GM12891 (cell line): Measurements from ENCODE around the gene DGCR2.
"Not testable (repeated sequence)": the region's sequence is repeated elsewhere in the genome, so short reads cannot be mapped to it uniquely, and the experiment has no call there.

Source experiments
- DNase-seq: peaks from one replicate; pipeline ENCODE4 v3.0.0; 2011; ENCODE audit warnings: low spot score; ENCODE audit not compliant: insufficient read length
- FAIRE-seq: peaks from 2 replicates; lab custom pipeline; 2011; peaks lifted over from hg19 to GRCh38; lab: Jason Lieb, UNC
- PAX5 ChIP-seq: IDR thresholded peaks from 2 replicates; pipeline ENCODE4 v1.6.1; 2011; ENCODE audit warnings: low read length, moderate library complexity, mild to moderate bottlenecking; ENCODE audit not compliant: insufficient read depth, severe bottlenecking
- POLR2A ChIP-seq: IDR thresholded peaks from 2 replicates; pipeline ENCODE4 v1.6.1; 2011; ENCODE audit warnings: low read depth, low read length, control low read depth
- POLR2AphosphoS5 ChIP-seq: IDR thresholded peaks from 2 replicates; pipeline ENCODE4 v1.6.1; 2011; ENCODE audit warnings: low read depth, low read length, control low read depth
- POU2F2 ChIP-seq: IDR thresholded peaks from 2 replicates; pipeline ENCODE4 v1.6.1; 2011; ENCODE audit warnings: low read depth, mild to moderate bottlenecking, control low read depth, low read length, moderate library complexity
- SPI1 ChIP-seq: IDR thresholded peaks from 2 replicates; pipeline ENCODE4 v1.6.1; 2011; ENCODE audit warnings: low read depth, low read length, control low read depth
- TAF1 ChIP-seq: IDR thresholded peaks from 2 replicates; pipeline ENCODE4 v1.6.1; 2011; ENCODE audit warnings: low read depth, low read length, control low read depth

Gene DGCR2

GRCh38 chr22:19005905-19006304 is 116.3 kb downstream of the DGCR2 start:
- TF ChIP-seq POLR2A (no peak), PAX5 (no peak), SPI1 (no peak), TAF1 (no peak), POU2F2 (no peak), POLR2AphosphoS5 (no peak)
- DNase-seq (no peak), FAIRE-seq (no peak)

DNA sequence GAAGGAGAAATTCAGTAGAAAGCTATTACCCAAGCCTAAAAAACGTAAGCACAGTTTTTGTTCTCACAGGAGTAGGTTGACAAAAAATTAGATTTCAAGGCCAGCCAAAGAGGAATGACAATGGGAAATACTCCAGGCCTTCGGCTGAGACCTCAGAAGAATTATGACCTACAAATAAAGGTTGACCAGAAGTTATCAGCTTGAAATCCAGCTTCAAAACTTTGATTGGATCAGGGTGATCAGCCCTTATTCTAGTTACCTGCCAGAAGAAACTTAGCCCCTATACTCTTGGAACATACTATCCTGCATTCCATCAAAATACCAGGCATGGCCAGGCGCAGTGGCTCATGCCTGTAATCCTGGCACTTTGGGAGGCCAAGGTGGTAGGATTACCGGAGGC is 117.7 kb downstream of the DGCR2 start:
- FAIRE-seq, result no peak
- TF ChIP-seq PAX5 (no peak), TAF1 (no peak), POU2F2 (no peak), POLR2AphosphoS5 (no peak), POLR2A (no peak), SPI1 (no peak)
- DNase-seq, result no peak

- TF ChIP-seq POLR2A, result no peak
- no peak for TF ChIP-seq SPI1
- TF ChIP-seq PAX5, result no peak
- no peak for TF ChIP-seq POU2F2
- no peak for TF ChIP-seq TAF1
- TF ChIP-seq POLR2AphosphoS5, result no peak
- FAIRE-seq (no peak), DNase-seq (no peak)
These were observed 118.7 kb downstream of the DGCR2 start for GRCh38 chr22:19003508-19003907.

DNA sequence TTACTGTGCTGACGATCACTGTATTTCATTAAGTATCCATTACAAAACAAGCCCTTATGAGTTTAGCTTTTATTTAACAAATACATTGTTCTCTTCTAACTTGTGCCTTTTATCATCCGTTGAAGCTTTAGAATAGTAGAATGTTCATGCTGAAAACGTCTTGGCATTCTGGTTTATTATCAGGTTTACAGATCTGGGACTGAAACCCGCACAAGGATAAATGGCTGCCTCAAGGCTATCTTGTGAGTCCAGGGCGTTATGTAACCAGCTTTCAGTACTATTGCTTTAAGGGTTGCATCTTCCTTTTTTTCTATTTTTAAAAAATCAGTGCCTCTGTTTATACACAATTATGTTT is 119.6 kb downstream of the DGCR2 start:
- TF ChIP-seq TAF1, result no peak
- no peak for TF ChIP-seq SPI1
- TF ChIP-seq POLR2A, result no peak
- no peak for TF ChIP-seq POU2F2
- no peak for TF ChIP-seq POLR2AphosphoS5
- no peak for TF ChIP-seq PAX5
- FAIRE-seq (no peak), DNase-seq (no peak)

DNA sequence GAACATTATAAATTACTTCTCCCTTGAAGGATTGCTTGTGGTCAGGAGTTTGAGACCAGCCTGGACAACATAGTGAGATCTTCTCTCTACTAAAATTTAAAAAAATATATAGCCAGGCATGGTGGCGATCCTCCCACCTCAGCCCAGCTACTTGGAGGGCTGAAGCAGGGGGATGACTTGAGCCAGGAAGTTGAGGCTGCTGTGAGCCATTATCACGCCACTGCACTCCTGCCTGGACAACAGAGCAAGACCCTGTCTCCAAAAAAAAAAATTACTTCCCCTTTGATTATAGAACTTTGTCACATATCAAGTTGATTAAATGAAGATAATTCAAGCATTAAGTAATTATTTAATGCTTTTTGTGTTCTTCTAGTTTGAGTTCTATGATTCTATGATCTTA is 121.0 kb downstream of the DGCR2 start:
- FAIRE-seq (no peak), DNase-seq (no peak)
- no peak for TF ChIP-seq PAX5
- no peak for TF ChIP-seq POLR2A
- no peak for TF ChIP-seq TAF1
- no peak for TF ChIP-seq SPI1
- no peak for TF ChIP-seq POLR2AphosphoS5
- no peak for TF ChIP-seq POU2F2

- FAIRE-seq, result peak; percentile 70
- not testable (repeated sequence) for DNase-seq
These were observed 122.1 kb downstream of the DGCR2 start for GRCh38 chr22:19000106-19000505.

DNA sequence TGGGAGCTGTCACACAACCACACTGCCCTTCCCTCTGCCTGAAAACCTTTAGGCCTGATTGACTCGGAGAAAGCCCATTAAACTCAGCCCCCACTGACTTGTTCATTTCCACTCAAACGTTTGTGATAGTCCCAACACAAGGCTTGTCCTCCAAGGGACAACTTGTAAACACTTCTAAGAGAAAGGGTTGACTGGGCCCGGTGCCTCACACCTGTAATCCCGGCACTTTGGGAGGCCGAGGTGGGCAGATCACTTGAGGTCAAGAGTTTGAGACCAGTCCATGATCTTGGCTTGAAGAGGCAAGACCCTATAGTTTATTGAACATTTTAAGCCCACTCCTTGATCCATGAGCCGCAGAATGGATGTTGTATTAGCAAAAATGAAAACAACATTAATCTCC is 122.8 kb downstream of the DGCR2 start:
- DNase-seq (no peak), FAIRE-seq (no peak)
- TF ChIP-seq POLR2A (no peak), TAF1 (no peak), POU2F2 (no peak), POLR2AphosphoS5 (no peak), PAX5 (no peak), SPI1 (no peak)

DNA sequence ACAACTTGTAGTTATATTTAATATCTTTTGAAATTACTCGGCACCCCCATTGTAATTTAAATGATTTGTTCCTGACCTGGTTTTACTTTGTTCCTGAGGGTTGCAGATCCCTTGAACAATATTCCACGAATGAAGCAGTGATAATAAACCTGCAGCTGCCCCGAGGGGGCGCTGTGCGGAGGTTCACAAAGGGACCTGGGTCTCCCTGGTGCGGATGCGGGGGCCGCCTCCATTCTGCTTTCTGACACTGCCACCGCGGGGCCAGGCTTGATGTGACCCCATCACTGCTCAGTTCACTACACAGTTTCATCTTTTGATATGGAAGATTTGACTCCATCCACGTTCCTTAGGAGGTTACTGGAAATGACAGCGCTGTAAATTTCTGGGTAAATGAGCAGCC is 123.2 kb downstream of the DGCR2 start:
- FAIRE-seq, result no peak
- no peak for DNase-seq

GRCh38 chr22:18997925-18998315 is 124.3 kb downstream of the DGCR2 start:
- TF ChIP-seq POLR2A, result no peak
- TF ChIP-seq SPI1, result no peak
- TF ChIP-seq POLR2AphosphoS5, result no peak
- TF ChIP-seq TAF1, result no peak
- no peak for TF ChIP-seq POU2F2
- no peak for TF ChIP-seq PAX5
- FAIRE-seq (no peak), DNase-seq (no peak)

More for the DNA sequence above, 123.2 kb downstream of the DGCR2 start:
- TF ChIP-seq TAF1 (no peak), POLR2AphosphoS5 (no peak), POU2F2 (no peak), PAX5 (no peak), POLR2A (no peak)

GRCh38 chr22:18997306-18997924 is 124.8 kb downstream of the DGCR2 start:
- no peak for TF ChIP-seq PAX5
- TF ChIP-seq POLR2AphosphoS5, result no peak
- TF ChIP-seq POLR2A, result no peak
- TF ChIP-seq POU2F2, result no peak
- TF ChIP-seq TAF1, result no peak
- no peak for TF ChIP-seq SPI1
- no peak for FAIRE-seq
- DNase-seq, result no peak

- no peak for TF ChIP-seq POLR2AphosphoS5
- no peak for TF ChIP-seq PAX5
- no peak for TF ChIP-seq TAF1
- TF ChIP-seq SPI1, result no peak
- TF ChIP-seq POU2F2, result no peak
- TF ChIP-seq POLR2A, result no peak
- FAIRE-seq, result no peak
- no peak for DNase-seq
These were observed 125.8 kb downstream of the DGCR2 start for GRCh38 chr22:18996376-18996900.

- no peak for DNase-seq
- TF ChIP-seq POU2F2 (no peak), POLR2A (no peak), TAF1 (no peak), SPI1 (no peak), POLR2AphosphoS5 (no peak), PAX5 (no peak)
- no peak for FAIRE-seq
These were observed 126.9 kb downstream of the DGCR2 start for GRCh38 chr22:18995327-18995711.
